H9 (cell line): Measurements from ENCODE around the gene PHF24. TPM values are rescaled to one million over a fixed set of nuclear protein-coding genes. Genes with fewer than 3 reads are reported as not detected.

Experiments used
- DNase-seq: peaks from one replicate; pipeline ENCODE4 v3.0.0-alpha.2; 2017
- H2AFZ ChIP-seq: one replicate; pipeline ENCODE4 v1.6.1; 2013; ENCODE audit warnings: mild to moderate bottlenecking, low read length, control low read depth, moderate library complexity
- H2AK5ac ChIP-seq: 2 replicates; pipeline ENCODE4 v1.6.1; 2013; ENCODE audit warnings: low read length, control low read depth, mixed read lengths; ENCODE audit not compliant: insufficient read length
- H2BK120ac ChIP-seq: one replicate; pipeline ENCODE4 v1.6.1; 2013; ENCODE audit warnings: low read depth, mild to moderate bottlenecking, low read length, control low read depth, inconsistent platforms; ENCODE audit not compliant: poor library complexity, severe bottlenecking
- H2BK12ac ChIP-seq: 2 replicates; pipeline ENCODE4 v1.6.1; 2013; ENCODE audit warnings: low read length, control low read depth, mixed read lengths, low read depth; ENCODE audit not compliant: insufficient read length
- H2BK15ac ChIP-seq: 2 replicates; pipeline ENCODE4 v1.6.1; 2013; ENCODE audit warnings: low read depth, low read length, control low read depth
- H2BK20ac ChIP-seq: one replicate; pipeline ENCODE4 v1.6.1; 2013; ENCODE audit warnings: low read depth, mild to moderate bottlenecking, low read length, control low read depth, inconsistent platforms; ENCODE audit not compliant: poor library complexity, severe bottlenecking
- H2BK5ac ChIP-seq: 2 replicates; pipeline ENCODE4 v1.6.1; 2013; ENCODE audit warnings: low read length, control low read depth, mixed read lengths; ENCODE audit not compliant: insufficient read length
- H3K14ac ChIP-seq: 2 replicates; pipeline ENCODE4 v1.6.1; 2013; ENCODE audit warnings: low read length, control low read depth; ENCODE audit not compliant: insufficient read depth
- H3K18ac ChIP-seq: 2 replicates; pipeline ENCODE4 v1.6.1; 2013; ENCODE audit warnings: low read depth, mild to moderate bottlenecking, mixed read lengths, low read length, control low read depth; ENCODE audit not compliant: insufficient read length
- H3K23ac ChIP-seq: 2 replicates; pipeline ENCODE4 v1.6.1; 2013; ENCODE audit warnings: low read length, control low read depth, mixed read lengths, low read depth; ENCODE audit not compliant: insufficient read length
- H3K23me2 ChIP-seq: 2 replicates; pipeline ENCODE4 v1.6.1; 2013; ENCODE audit warnings: low read depth, mild to moderate bottlenecking, mixed read lengths, low read length, control low read depth; ENCODE audit not compliant: insufficient read length, poor library complexity, severe bottlenecking
- H3K27ac ChIP-seq: 2 replicates; pipeline ENCODE4 v1.5.1; 2013; ENCODE audit warnings: low read length, control low read depth, mixed read lengths, low read depth; ENCODE audit not compliant: insufficient read length
- H3K27me3 ChIP-seq: 2 replicates; pipeline ENCODE4 v1.6.1; 2013; ENCODE audit warnings: low read length, control low read depth, inconsistent platforms; ENCODE audit not compliant: insufficient read depth
- H3K4ac ChIP-seq: 2 replicates; pipeline ENCODE4 v1.6.1; 2013; ENCODE audit warnings: low read depth, mild to moderate bottlenecking, control low read depth, inconsistent platforms, low read length, moderate library complexity
- H3K4me1 ChIP-seq: 2 replicates; pipeline ENCODE4 v1.6.1; 2013; ENCODE audit warnings: low read length, control low read depth, inconsistent platforms; ENCODE audit not compliant: insufficient read depth
- H3K4me2 ChIP-seq: 2 replicates; pipeline ENCODE4 v1.6.1; 2013; ENCODE audit warnings: low read length, control low read depth, mixed read lengths; ENCODE audit not compliant: insufficient read length, insufficient read depth
- H3K56ac ChIP-seq: 2 replicates; pipeline ENCODE4 v1.6.1; 2013; ENCODE audit warnings: low read depth, mild to moderate bottlenecking, mixed read lengths, low read length, control low read depth; ENCODE audit not compliant: insufficient read length
- H3K79me1 ChIP-seq: 2 replicates; pipeline ENCODE4 v1.6.1; 2013; ENCODE audit warnings: low read depth, mild to moderate bottlenecking, moderate library complexity, low read length, control low read depth, inconsistent platforms; ENCODE audit not compliant: insufficient read depth, poor library complexity, severe bottlenecking
- H3K79me2 ChIP-seq: 2 replicates; pipeline ENCODE4 v1.6.1; 2013; ENCODE audit warnings: low read length, control low read depth, inconsistent platforms; ENCODE audit not compliant: insufficient read depth
- H3K9ac ChIP-seq: 2 replicates; pipeline ENCODE4 v1.6.1; 2013; ENCODE audit warnings: low read length, control low read depth, mixed read lengths; ENCODE audit not compliant: insufficient read length; ENCODE audit errors: extremely low read depth
- H3K9me3 ChIP-seq: one replicate; pipeline ENCODE4 v1.6.1; 2013; ENCODE audit warnings: low read depth, low read length, inconsistent platforms; ENCODE audit not compliant: control insufficient read depth
- H3T11ph ChIP-seq: one replicate; pipeline ENCODE4 v1.6.1; 2013; ENCODE audit warnings: mild to moderate bottlenecking, low read length, control low read depth, inconsistent platforms
- H4K20me1 ChIP-seq: one replicate; pipeline ENCODE4 v1.6.1; 2013; ENCODE audit not compliant: control insufficient read depth, insufficient read length, insufficient read depth
- H4K5ac ChIP-seq: 2 replicates; pipeline ENCODE4 v1.6.1; 2013; ENCODE audit warnings: low read depth, mild to moderate bottlenecking, mixed read lengths, low read length, control low read depth; ENCODE audit not compliant: insufficient read length
- H4K8ac ChIP-seq: replicated peaks from 2 replicates; pipeline ENCODE4 v1.6.1; 2013; ENCODE audit warnings: low read length, control low read depth, mixed read lengths, low read depth; ENCODE audit not compliant: insufficient read length
- H4K91ac ChIP-seq: 2 replicates; pipeline ENCODE4 v1.6.1; 2013; ENCODE audit warnings: low read depth, mild to moderate bottlenecking, moderate library complexity, mixed read lengths, low read length, control low read depth; ENCODE audit not compliant: insufficient read length
- H3K27ac Mint-ChIP-seq, 3 experiments: 2 replicates in 2 of 3; 3 replicates in 1 of 3; pipeline ENCODE4 v1.8.0; 2020 to 2021; ENCODE audit warnings: mixed read lengths in 3 of 3, mild to moderate bottlenecking in 1 of 3, moderate library complexity in 1 of 3
- H3K27me3 Mint-ChIP-seq: 2 replicates; pipeline ENCODE4 v1.8.0; 2021; ENCODE audit warnings: low read depth, mild to moderate bottlenecking, moderate library complexity, mixed read lengths
- H3K36me3 Mint-ChIP-seq, 3 experiments: 2 replicates in 2 of 3; 3 replicates in 1 of 3; pipeline ENCODE4 v1.8.0; 2020 to 2021; ENCODE audit warnings: low read depth in 3 of 3, mixed read lengths in 3 of 3; ENCODE audit not compliant: insufficient read depth in 1 of 3
- H3K4me1 Mint-ChIP-seq, 2 experiments: 2 replicates each; pipeline ENCODE4 v1.8.0; 2020; ENCODE audit warnings: mixed read lengths in 2 of 2
- H3K4me3 Mint-ChIP-seq, 2 experiments: 2 replicates in 1 of 2; 3 replicates in 1 of 2; pipeline ENCODE4 v1.8.0; 2020 to 2021; ENCODE audit warnings: mild to moderate bottlenecking in 2 of 2, mixed read lengths in 2 of 2, moderate library complexity in 1 of 2
- H3K9me3 Mint-ChIP-seq, 2 experiments: 2 replicates in 1 of 2; 3 replicates in 1 of 2; pipeline ENCODE4 v1.8.0; 2020; ENCODE audit warnings: mild to moderate bottlenecking in 2 of 2, mixed read lengths in 2 of 2, moderate library complexity in 1 of 2
- WGBS: extraction: QIAGEN DNeasy Blood & Tissue Kit; methylation state at CpG from one replicate; pipeline ENCODE4 v1.1.7; 2013; ENCODE audit warnings: missing lambda C conversion rate, low lambda C conversion rate, mixed read lengths; ENCODE audit not compliant: insufficient read length; ENCODE audit errors: extremely low coverage; 5-methylcytosine and 5-hydroxymethylcytosine counted together
- total RNA-seq: library from RNA; stranded (reverse); gene quantifications from 2 replicates; pipeline ENCODE4 v1.2.1, GENCODE V29; 2021
- TF ChIP-seq, protein P1 (sequence below): fragments of 200-600 bp; sonication (generic); conservative IDR thresholded peaks from 3 replicates; pipeline ENCODE4 v1.8.0; 2021; ENCODE audit warnings: antibody characterized with exemption, mild to moderate bottlenecking

Gene PHF24
- total RNA-seq, 1 experiment from 2014 or later, result 0.24 TPM

DNA sequence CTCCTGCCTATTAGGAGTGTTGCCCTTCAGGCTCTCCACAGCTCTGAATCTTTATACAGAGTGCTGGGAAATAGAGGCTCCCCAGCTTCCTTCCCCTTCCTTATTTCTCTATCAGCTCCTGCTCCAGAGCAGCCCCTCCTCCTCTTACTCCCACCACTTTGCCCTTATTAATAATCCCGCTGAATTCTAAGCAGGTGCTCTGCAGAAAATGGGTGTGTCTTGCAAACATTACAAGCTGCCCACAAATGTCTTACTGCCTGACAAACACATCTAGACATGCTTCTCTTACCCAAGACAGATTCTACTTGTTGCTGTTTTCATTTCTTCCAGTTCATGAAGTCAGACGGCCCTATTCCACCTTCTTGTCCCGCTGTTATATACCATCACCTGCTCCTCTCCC lies 6.4 kb downstream of the PHF24 start:
- H3K4me1 Mint-ChIP-seq, result peaks cover 20 to 31% of the 10 kb centered on the region in 2 experiments
- H3K23me2 ChIP-seq, result no peaks in the 10 kb centered on the region

More for the DNA sequence above, 6.4 kb downstream of the PHF24 start:
- Histone ChIP-seq H2BK120ac (no peak overlapping the region), H3K18ac (no peak overlapping the region), H3K23ac (no peak overlapping the region), H3K4ac (no peak overlapping the region), H3K14ac (no peak overlapping the region), H2AK5ac (no peak overlapping the region), H3K56ac (no peak overlapping the region), H3K27me3 (no peaks in the 10 kb centered on the region; the same call in 1 of the 2 replicates), H2BK12ac (no peak overlapping the region), H3K4me1 (peaks cover 6% of the 10 kb centered on the region; the same call in 1 of the 2 replicates), H3K9ac (no peak overlapping the region), H3K9me3 (no peaks in the 10 kb centered on the region), H4K20me1 (no peaks in the 10 kb centered on the region), H4K91ac (no peak overlapping the region), H2AFZ (no peak overlapping the region), H3K79me2 (no peaks in the 10 kb centered on the region), H2BK15ac (no peak overlapping the region), H2BK20ac (no peak overlapping the region), H3K4me2 (no peak overlapping the region), H4K8ac (no peak overlapping the region), H2BK5ac (no peak overlapping the region), H4K5ac (no peak overlapping the region), H3T11ph (no peak overlapping the region), H3K79me1 (no peaks in the 10 kb centered on the region), H3K27ac (no peak overlapping the region)
- H3K9me3 Mint-ChIP-seq, result no peaks in the 10 kb centered on the region
- TF ChIP-seq, protein P1, sequence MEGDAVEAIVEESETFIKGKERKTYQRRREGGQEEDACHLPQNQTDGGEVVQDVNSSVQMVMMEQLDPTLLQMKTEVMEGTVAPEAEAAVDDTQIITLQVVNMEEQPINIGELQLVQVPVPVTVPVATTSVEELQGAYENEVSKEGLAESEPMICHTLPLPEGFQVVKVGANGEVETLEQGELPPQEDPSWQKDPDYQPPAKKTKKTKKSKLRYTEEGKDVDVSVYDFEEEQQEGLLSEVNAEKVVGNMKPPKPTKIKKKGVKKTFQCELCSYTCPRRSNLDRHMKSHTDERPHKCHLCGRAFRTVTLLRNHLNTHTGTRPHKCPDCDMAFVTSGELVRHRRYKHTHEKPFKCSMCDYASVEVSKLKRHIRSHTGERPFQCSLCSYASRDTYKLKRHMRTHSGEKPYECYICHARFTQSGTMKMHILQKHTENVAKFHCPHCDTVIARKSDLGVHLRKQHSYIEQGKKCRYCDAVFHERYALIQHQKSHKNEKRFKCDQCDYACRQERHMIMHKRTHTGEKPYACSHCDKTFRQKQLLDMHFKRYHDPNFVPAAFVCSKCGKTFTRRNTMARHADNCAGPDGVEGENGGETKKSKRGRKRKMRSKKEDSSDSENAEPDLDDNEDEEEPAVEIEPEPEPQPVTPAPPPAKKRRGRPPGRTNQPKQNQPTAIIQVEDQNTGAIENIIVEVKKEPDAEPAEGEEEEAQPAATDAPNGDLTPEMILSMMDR, result no peak
- no peak overlapping the region for H3K4me3 Mint-ChIP-seq
- DNase-seq, result no peak
- H3K27ac Mint-ChIP-seq, result no peak overlapping the region
- peaks cover 28% of the 10 kb centered on the region for H3K27me3 Mint-ChIP-seq
- WGBS, result no CpG with 5 or more reads among the region's 3 CpGs
- H3K36me3 Mint-ChIP-seq, result no peaks in the 10 kb centered on the region
